Prostate gland (tissue), 2 donors: ENCODE data around the gene ZNF609. TPM values are rescaled to one million over a fixed set of nuclear protein-coding genes. Genes with fewer than 3 reads are reported as not detected.

Experiments used
- DNase-seq: peaks from one replicate; pipeline ENCODE4 v3.0.0-alpha.2; 2019; ENCODE audit warnings: low spot score
- H3K27ac ChIP-seq, 2 donors: fragments of 200-600 bp; sonication (generic); 2 replicates each; pipeline ENCODE4 v1.5.1; 2017 to 2019
- H3K27me3 ChIP-seq: fragments of 200-600 bp; sonication (generic); replicated peaks from 2 replicates; pipeline ENCODE4 v1.5.1; 2019; ENCODE audit not compliant: insufficient read depth
- H3K36me3 ChIP-seq, 2 donors: fragments of 200-600 bp; sonication (generic); 1 replicate in 1 of 2; 2 replicates in 1 of 2; pipeline versions ENCODE4 v1.5.1 to v1.8.1; 2017 to 2019
- H3K4me1 ChIP-seq: fragments of 200-600 bp; sonication (generic); replicated peaks from 2 replicates; pipeline ENCODE4 v1.5.1; 2019
- H3K4me3 ChIP-seq, 2 donors: fragments of 200-600 bp; sonication (generic); 2 replicates each; pipeline ENCODE4 v1.5.1; 2017 to 2019
- H3K9me3 ChIP-seq: fragments of 200-600 bp; sonication (generic); 2 replicates; pipeline ENCODE4 v1.5.1; 2017
- CTCF ChIP-seq, 4 experiments: fragments of 200-600 bp in 2 of 4; fragments of 450-650 bp in 2 of 4; sonication (generic) in 2 of 4; IDR thresholded peaks; 1 replicate in 3 of 4; 2 replicates in 1 of 4; pipeline ENCODE4 v1.5.1; 2016 to 2019; ENCODE audit warnings: antibody characterized with exemption in 4 of 4, mild to moderate bottlenecking in 2 of 4, moderate library complexity in 2 of 4
- POLR2A ChIP-seq: fragments of 450-650 bp; IDR thresholded peaks from one replicate; pipeline ENCODE4 v1.6.1; 2016; ENCODE audit warnings: antibody characterized with exemption, mild to moderate bottlenecking
- POLR2AphosphoS5 ChIP-seq: sonication (generic); formaldehyde crosslinking; IDR thresholded peaks from one replicate; pipeline ENCODE4 v1.6.1; 2017; ENCODE audit warnings: antibody characterized with exemption
- WGBS: methylation state at CpG from one replicate; pipeline ENCODE4 v1.1.5; 2018; 5-methylcytosine and 5-hydroxymethylcytosine counted together
- intact Hi-C: fragments of 100-400 bp; cut with DNase I; formaldehyde crosslinking; loops from one replicate; pipeline ENCODE4 v1.14.2; 2022
- total RNA-seq, 2 donors: library from RNA; depleted of rRNA; stranded (reverse); fragments of >200 nt; gene quantifications; one replicate each; pipeline ENCODE4 v1.1.0, GENCODE V29; 2016

The ZNF609 gene
- total RNA-seq, 2 donors from 2014 or later, result 29.1 to 45.7 TPM

DNA sequence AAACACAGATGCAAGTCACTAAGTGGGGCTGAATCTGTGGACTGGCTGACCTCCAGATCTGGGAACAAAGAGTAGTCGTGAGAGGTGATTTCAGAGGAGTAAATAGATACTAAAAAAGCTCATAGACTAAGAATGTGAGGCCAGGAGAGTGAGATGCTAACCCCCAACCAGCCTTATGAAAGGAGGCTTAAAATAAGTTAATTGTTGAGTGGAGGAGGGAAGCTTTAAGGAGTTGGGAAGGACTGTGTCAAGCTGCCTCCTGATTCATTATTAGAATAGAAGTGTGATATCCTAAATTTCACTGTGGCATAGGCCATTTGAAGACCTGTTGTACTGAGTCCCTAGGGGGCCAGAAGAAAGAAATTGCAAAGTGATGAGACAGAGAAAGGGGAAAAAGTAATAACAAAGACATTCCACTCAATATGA lies 207.4 kb downstream of the ZNF609 start:
- H3K36me3 ChIP-seq, result no peaks in the 10 kb centered on the region
- no peaks in the 10 kb centered on the region for H3K9me3 ChIP-seq
- TF ChIP-seq POLR2AphosphoS5 (no peak), CTCF (IDR thresholded peaks at IDR 0.05) (no peak), POLR2A (no peak)
- intact Hi-C loops, result no loop called here
- H3K27me3 ChIP-seq, result no peaks in the 10 kb centered on the region
- no peak for DNase-seq
- no peak overlapping the region for H3K27ac ChIP-seq
- H3K4me1 ChIP-seq, result no peaks in the 10 kb centered on the region
- WGBS, result 14% methylated on average over 1 of the region's 1 CpG
- H3K4me3 ChIP-seq, result no peak overlapping the region

- intact Hi-C loops, result no loop called here
- WGBS, result 86% methylated on average over 12 of the region's 12 CpGs
- Histone ChIP-seq H3K4me3 (no peak overlapping the region), H3K36me3 (peaks cover 3 to 8% of the 10 kb centered on the region in 2 donors), H3K27ac (no peak overlapping the region), H3K27me3 (no peaks in the 10 kb centered on the region), H3K9me3 (no peaks in the 10 kb centered on the region), H3K4me1 (no peaks in the 10 kb centered on the region)
- no peak for DNase-seq
- TF ChIP-seq CTCF (IDR thresholded peaks at IDR 0.05) (no peak), POLR2A (no peak), POLR2AphosphoS5 (no peak)
Observed at GRCh38 chr15:64673866-64674265, 213.5 kb downstream of the ZNF609 start.

DNA sequence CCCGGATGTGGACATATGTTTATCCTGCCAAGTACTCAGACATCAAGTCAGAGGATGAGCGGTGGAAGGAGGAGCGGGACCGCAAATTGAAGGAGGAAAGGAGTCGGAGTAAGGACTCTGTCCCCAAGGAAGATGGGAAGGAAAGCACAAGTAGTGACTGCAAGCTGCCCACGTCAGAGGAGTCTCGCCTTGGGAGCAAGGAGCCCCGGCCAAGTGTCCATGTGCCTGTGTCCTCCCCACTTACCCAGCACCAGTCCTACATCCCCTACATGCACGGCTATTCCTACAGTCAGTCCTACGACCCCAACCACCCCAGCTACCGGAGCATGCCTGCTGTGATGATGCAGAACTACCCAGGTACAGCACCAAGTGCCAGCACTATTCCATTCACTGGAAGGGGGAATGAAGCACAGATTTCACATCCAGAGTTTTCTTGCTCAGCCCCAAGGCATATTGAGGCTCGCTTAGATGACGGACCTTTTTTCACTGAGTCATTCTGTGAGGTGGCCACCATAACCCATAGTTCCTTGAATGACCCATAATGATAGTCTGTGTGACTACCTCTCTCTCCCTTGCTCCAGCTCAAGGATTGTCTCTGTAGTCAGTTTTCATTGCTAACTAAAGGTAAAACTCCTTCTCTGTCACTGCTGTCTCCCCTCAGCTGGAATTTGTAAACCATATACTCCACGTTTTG lies 217.9 kb downstream of the ZNF609 start:
- Histone ChIP-seq H3K36me3 (peaks cover 3 to 12% of the 10 kb centered on the region in 2 donors), H3K4me1 (no peaks in the 10 kb centered on the region), H3K4me3 (no peak overlapping the region), H3K9me3 (no peaks in the 10 kb centered on the region), H3K27ac (no peak overlapping the region), H3K27me3 (no peaks in the 10 kb centered on the region)
- 82% methylated on average over 14 of the region's 14 CpGs for WGBS
- TF ChIP-seq CTCF (IDR thresholded peaks at IDR 0.05) (no peak), POLR2A (no peak), POLR2AphosphoS5 (no peak)
- intact Hi-C loops, result no loop called here
- DNase-seq, result no peak

DNA sequence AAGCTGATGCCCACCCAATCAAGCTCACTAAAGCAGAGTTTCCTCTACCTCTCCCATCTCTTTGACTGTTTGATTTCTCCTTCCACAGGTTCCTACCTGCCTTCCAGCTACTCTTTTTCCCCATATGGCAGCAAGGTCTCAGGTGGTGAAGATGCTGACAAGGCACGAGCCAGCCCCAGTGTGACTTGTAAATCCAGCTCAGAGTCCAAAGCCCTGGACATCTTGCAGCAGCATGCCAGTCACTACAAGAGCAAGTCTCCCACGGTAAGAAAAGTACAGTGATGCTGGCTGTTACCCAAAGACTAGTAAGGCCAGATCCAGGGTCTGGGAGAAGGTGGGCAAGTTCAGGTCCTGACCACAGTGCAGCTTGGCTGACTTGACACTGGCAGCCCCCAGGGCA lies 219.7 kb downstream of the ZNF609 start:
- Histone ChIP-seq H3K27ac (no peak overlapping the region), H3K27me3 (no peaks in the 10 kb centered on the region), H3K4me1 (no peaks in the 10 kb centered on the region), H3K9me3 (no peaks in the 10 kb centered on the region), H3K36me3 (peaks cover 0 to 12% of the 10 kb centered on the region in 2 donors), H3K4me3 (no peak overlapping the region)
- TF ChIP-seq CTCF (IDR thresholded peaks at IDR 0.05) (no peak), POLR2AphosphoS5 (no peak), POLR2A (no peak)
- WGBS, result 35% methylated on average over 2 of the region's 2 CpGs
- intact Hi-C loops, result loop anchor here (5.0 kb wide), 2 partner anchors 253 to 473 kb away; no protein-coding TSS in a partner anchor
- no peak for DNase-seq

DNA sequence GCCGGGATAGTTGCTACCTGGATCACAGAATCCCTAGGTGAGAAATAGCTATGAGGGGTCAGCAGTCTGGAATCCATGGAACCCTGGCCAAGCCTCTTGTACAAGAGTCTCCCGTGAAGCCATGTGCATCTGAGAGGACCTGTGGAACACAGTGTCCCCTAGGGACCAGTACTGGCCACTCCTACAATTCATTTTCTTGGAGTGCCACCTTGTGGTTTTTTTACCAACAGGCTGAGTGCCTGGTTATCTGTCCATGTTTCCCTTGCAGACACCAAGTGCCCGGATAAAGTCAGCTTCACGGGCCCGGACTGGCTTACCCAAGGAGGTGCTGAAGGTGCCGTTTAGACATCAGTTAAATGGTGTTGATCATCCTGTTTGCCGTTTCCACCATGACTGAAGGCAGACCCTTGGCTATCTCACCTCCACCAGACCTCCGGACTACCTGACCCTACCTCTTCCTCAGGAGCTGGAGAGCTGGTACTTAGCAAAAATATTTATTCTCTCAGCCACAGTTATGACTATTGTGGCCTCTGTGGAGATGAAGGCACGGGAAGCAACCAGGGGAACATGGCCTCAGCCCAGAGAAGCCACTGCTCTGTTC lies 221.1 kb downstream of the ZNF609 start:
- intact Hi-C loops, result loop anchor here (5.0 kb wide), 2 partner anchors 254 to 474 kb away; no protein-coding TSS in a partner anchor
- H3K9me3 ChIP-seq, result no peaks in the 10 kb centered on the region
- peak; percentile 46 to 93 (median 83) for TF ChIP-seq CTCF (IDR thresholded peaks at IDR 0.05)
- TF ChIP-seq POLR2A, result no peak
- peak; percentile 73 for TF ChIP-seq POLR2AphosphoS5
- 54% methylated on average over 9 of the region's 9 CpGs for WGBS
- no peak overlapping the region for H3K4me3 ChIP-seq
- H3K36me3 ChIP-seq, result peaks cover 0 to 12% of the 10 kb centered on the region in 2 donors
- peak; percentile 60 for DNase-seq
- no peak overlapping the region for H3K27ac ChIP-seq
- no peaks in the 10 kb centered on the region for H3K27me3 ChIP-seq
- no peaks in the 10 kb centered on the region for H3K4me1 ChIP-seq
